SK-N-SH (cell line): ENCODE results near the gene NT5C1A. TPM values are rescaled to one million over a fixed set of nuclear protein-coding genes. Genes with fewer than 3 reads are reported as not detected.

Experiments used
- CHD2 ChIP-seq: fragments of 150-350 bp; IDR thresholded peaks from 2 replicates; pipeline ENCODE4 v1.6.1; 2018; ENCODE audit warnings: low read length; ENCODE audit not compliant: partially characterized antibody
- CTCF ChIP-seq: fragments of 200-600 bp; sonication (generic); IDR thresholded peaks from 2 replicates; pipeline ENCODE4 v1.6.1; 2017; ENCODE audit warnings: antibody characterized with exemption, mild to moderate bottlenecking, moderate library complexity
- EP300 ChIP-seq, 2 experiments: IDR thresholded peaks; 2 replicates each; pipeline versions ENCODE4 v1.4.0 to v1.6.1; 2012; ENCODE audit warnings: borderline replicate concordance in 1 of 2, low read depth in 1 of 2, low read length in 1 of 2
- EZH2phosphoT487 ChIP-seq: fragments of 200-600 bp; sonication (generic); IDR thresholded peaks from 2 replicates; pipeline ENCODE4 v1.6.1; 2017; ENCODE audit warnings: low read depth, mixed run types, mild to moderate bottlenecking, antibody characterized with exemption, moderate library complexity, borderline replicate concordance
- FOXM1 ChIP-seq: IDR thresholded peaks from 2 replicates; pipeline ENCODE4 v1.4.0; 2012; ENCODE audit warnings: low read depth, mild to moderate bottlenecking
- GATA2 ChIP-seq: sonication (generic); formaldehyde crosslinking; IDR thresholded peaks from 2 replicates; pipeline ENCODE4 v1.5.0; 2020; ENCODE audit warnings: mild to moderate bottlenecking, missing genetic modification reagents
- MAX ChIP-seq: IDR thresholded peaks from 2 replicates; pipeline ENCODE4 v1.4.0; 2012; ENCODE audit warnings: low read depth
- MEF2A ChIP-seq: IDR thresholded peaks from 2 replicates; pipeline ENCODE4 v1.4.0; 2012; ENCODE audit warnings: low read depth, borderline replicate concordance
- MXI1 ChIP-seq: IDR thresholded peaks from 2 replicates; pipeline ENCODE4 v1.6.1; 2012; ENCODE audit warnings: mild to moderate bottlenecking, low read depth, low read length, improper control_type of control experiment
- NFIC ChIP-seq: IDR thresholded peaks from 2 replicates; pipeline ENCODE4 v1.4.0; 2012; ENCODE audit warnings: borderline replicate concordance
- PBX3 ChIP-seq: IDR thresholded peaks from 2 replicates; pipeline ENCODE4; 2012
- POLR2AphosphoS5 ChIP-seq: IDR thresholded peaks from 2 replicates; pipeline ENCODE4 v1.6.1; 2012; ENCODE audit warnings: low read depth, low read length
- RFX5 ChIP-seq: IDR thresholded peaks from 2 replicates; pipeline ENCODE4 v1.6.1; 2012; ENCODE audit warnings: mild to moderate bottlenecking, improper control_type of control experiment, low read length
- RXRA ChIP-seq: IDR thresholded peaks from 2 replicates; pipeline ENCODE4 v1.4.0; 2012; ENCODE audit warnings: low read depth, mild to moderate bottlenecking, borderline replicate concordance
- SIN3A ChIP-seq: IDR thresholded peaks from 2 replicates; pipeline ENCODE4 v1.6.1; 2012; ENCODE audit warnings: low read depth, mild to moderate bottlenecking, low read length, moderate library complexity, borderline replicate concordance
- SMC3 ChIP-seq: IDR thresholded peaks from 2 replicates; pipeline ENCODE4 v1.6.1; 2012; ENCODE audit warnings: low read depth, low read length, improper control_type of control experiment
- TAF1 ChIP-seq: IDR thresholded peaks from 2 replicates; pipeline ENCODE4 v1.6.1; 2012; ENCODE audit warnings: low read depth, mild to moderate bottlenecking, low read length, moderate library complexity, borderline replicate concordance
- TCF12 ChIP-seq: IDR thresholded peaks from 2 replicates; pipeline ENCODE4 v1.4.0; 2012
- TEAD4 ChIP-seq: IDR thresholded peaks from 2 replicates; pipeline ENCODE4 v1.4.0; 2012; ENCODE audit warnings: mild to moderate bottlenecking, borderline replicate concordance; ENCODE audit not compliant: insufficient read depth
- USF2 ChIP-seq: fragments of 150-350 bp; IDR thresholded peaks from 2 replicates; pipeline ENCODE4 v1.6.1; 2017; ENCODE audit warnings: antibody characterized with exemption, low read length, low read depth, borderline replicate concordance
- polyA plus RNA-seq, 3 experiments: library from polyadenylated mRNA; depleted of rRNA; stranded (reverse); fragments of >200 nt; gene quantifications; 2 replicates each; pipeline ENCODE4 v1.2.3, GENCODE V29; 2012

NT5C1A gene
- polyA plus RNA-seq, 1 of the 3 experiments (the other 2 are of a cell fraction), result 0.12 TPM

- TF ChIP-seq EP300 (IDR thresholded peaks at IDR 0.05; ENCODE audit: borderline replicate concordance in 1 of 2, low read depth in 1 of 2, low read length in 1 of 2) (peak in 1 of 2 experiments; percentile 99; a peak in 2 of 4 replicates), MXI1 (no peak), PBX3 (no peak), EZH2phosphoT487 (no peak), MAX (no peak), GATA2 (CRISPR knock-in tag) (peak; percentile 99), RXRA (no peak), TCF12 (peak; percentile 69), CTCF (no peak), NFIC (no peak), SMC3 (no peak), MEF2A (no peak), POLR2AphosphoS5 (peak; percentile 46), CHD2 (peak; percentile 89), RFX5 (no peak), SIN3A (no peak), USF2 (no peak), TAF1 (no peak), FOXM1 (no peak), TEAD4 (0 out of 2 replicates have a peak, but pooled peaks have one; percentile 18)
Observed at GRCh38 chr1:39656391-39656790, 15.5 kb downstream of the NT5C1A start (continued).
